Stimulated activated CD8-positive, alpha-beta memory T cell treated with anti-CD3 and anti-CD28 coated beads, Interleukin-7, amount 100 ng/mL, for 48 hours (primary cell): ENCODE data around the gene CDT1.
"Not testable (repeated sequence)": the region's sequence is repeated elsewhere in the genome, so short reads cannot be mapped to it uniquely, and the experiment has no call there.

Experiments used
- DNase-seq, 2 donors: peaks; one replicate each; pipeline ENCODE4 v3.0.0-alpha.2; 2020; ENCODE audit warnings: low read depth in 1 of 2; ENCODE audit errors: extremely low read depth in 1 of 2

CDT1 gene

DNA sequence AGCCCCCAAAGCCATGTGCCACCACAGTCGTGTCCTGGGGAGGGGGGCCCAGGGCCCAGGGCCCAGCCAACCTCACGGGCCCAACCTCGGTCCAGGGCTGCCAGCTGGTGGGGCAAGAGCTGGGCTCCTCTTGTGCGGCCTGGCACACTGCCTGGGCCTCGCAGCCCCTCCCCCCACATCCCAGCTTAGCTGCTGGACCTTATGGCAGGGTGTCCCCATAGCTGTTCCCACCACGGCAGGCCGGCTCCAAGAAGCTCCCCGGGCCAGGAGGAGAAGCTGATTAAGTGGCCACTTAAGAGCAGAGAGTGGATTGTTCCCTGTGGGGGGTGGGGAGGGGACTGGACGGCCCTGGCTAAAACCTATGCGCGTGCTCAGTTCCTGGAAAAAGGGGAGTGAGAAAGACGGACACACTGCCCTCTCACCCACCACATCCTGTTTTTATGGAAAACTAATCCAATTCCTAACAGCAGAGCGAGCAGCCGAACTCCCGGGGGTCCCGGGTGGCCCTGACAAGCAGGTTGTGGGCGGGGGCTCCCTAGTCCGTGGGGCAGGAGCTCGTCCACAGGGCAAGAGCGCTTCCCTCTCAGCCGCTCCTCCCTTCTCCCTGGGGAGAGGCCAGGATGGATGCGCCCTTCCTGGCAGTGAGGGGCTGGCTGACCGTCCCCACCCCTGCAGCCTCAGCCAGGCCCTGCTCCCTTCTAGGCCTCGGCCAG lies 35.4 kb upstream of the CDT1 start:
- DNase-seq: no peak

DNA sequence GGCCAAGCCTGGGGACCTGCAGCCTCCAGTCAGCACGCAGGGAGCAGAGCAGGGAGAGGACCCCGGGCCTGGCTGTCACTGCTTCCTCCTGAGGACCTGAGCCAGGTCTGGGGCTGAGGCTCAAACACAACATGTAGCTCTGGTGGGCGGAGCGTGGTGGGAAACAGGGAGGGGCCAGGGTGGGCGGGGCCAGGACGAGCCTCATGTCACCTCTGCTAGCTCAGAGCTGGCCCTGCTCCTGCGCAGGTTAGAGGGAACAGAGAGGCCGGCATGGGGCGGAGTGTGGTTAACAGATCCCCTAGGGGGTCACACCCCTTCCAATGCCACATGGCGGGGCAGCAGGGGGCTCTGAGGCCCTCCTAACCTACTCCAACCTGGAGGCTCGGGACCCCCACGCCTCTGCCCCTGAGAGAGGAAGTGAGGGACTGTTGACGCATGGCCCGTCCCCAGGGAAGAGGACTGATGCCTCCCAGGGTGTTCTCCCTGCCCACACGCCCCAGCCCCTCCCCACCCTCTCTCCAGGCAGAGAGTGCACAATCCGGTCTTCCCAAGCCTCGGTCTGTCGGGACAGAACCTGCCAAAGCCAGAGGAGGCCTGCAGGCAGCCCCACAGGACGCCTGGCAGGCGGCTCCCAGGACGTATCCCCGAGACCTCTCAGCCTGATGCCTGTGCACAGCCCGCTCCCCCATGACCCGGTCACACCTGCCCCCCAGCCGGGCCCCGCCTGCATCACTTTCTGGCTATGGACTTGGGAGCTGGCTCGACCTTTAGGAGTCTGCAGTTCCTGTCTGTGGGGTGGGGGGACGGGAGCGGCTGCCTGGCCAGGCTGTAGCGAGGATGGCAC lies 33.8 kb upstream of the CDT1 start:
- DNase-seq: no peak

GRCh38 chr16:88770461-88771293 lies 32.9 kb upstream of the CDT1 start:
- peak in 1 of 2 donors; percentile 54 for DNase-seq

GRCh38 chr16:88771294-88771772 lies 32.3 kb upstream of the CDT1 start:
- DNase-seq: no peak

DNA sequence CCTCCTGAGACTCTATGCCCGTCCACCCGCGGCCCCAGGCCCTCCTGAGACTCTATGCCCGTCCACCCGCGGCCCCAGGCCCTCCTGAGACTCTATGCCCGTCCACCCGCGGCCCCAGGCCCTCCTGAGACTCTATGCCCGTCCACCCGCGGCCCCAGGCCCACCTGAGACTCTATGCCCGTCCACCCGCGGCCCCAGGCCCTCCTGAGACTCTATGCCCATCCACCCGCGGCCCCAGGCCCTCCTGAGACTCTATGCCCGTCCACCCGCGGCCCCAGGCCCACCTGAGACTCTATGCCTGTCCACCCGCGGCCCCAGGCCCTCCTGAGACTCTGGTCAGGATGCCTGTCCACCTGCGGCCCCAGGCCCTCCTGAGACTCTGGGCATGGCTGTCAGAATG lies 31.8 kb upstream of the CDT1 start:
- DNase-seq: not testable (repeated sequence)

DNA sequence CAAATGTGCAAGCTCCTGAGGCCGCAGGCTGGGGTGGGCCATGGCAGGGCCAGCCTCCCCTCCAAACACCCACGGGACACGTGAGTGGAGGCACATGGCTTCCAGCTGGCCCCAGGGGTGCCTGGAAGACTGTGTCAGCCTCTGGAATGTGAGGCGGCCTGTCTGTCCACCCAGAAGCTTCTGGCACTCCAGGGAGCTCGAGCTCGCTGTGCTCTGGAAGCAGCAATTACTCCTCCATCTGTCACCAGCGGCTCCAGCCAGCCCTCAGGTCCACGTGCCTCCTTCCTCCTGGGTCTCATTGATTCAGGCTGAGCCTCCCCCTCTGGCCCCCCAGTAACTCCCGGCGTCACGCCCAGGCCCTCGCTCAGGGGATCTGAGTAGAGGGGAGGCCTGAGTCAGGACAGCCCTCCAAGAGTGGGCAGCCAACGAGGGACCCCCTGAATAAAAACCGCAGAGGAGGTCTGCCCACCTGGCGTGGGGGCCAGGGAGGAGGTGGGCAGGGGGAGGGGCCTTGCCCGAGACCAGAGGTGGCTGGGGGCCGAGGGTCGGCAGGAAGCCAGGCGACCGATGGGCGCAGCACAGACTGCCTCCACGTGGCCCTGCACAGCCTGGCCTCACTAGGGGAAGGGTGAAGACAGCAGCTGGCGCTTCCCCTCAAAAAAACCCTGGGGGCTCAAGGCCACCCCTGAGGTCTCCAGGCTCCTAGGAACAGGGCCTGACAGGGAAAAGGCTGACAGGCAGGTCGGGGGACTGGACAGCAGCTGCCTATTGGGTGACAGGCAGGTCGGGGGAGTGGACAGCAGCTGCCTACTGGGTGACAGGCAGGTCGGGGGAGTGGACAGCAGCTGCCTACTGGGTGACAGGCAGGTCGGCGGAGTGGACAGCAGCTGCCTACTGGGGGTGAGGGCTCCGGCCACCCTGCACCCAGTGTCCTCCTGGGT lies 30.4 kb upstream of the CDT1 start:
- DNase-seq: no peak

DNA sequence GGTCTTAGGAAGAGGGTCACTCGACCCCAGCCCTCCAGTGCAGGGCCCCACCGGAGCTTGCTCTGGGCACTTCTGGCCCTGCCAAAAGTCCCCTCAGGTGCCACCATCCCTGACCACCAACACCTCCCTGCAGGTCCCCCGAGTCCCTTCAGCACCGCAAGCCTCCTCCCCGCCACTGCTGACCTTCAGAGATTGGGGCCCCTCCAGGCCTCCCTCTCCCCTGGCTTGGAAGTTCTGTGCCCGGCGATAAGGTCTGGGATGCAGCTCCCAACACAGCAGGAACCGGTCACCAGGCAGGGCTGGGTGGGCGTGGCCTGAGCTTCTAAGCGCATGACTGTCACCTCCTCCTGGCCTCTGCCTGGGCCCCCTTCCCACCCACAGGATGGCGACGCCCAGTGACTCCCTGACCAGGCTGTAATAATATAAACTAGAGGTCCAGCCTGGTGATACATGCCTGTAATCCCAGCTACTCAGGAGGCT lies 29.7 kb upstream of the CDT1 start:
- no peak for DNase-seq

- DNase-seq: no peak
Observed at GRCh38 chr16:88774544-88775393, 28.8 kb upstream of the CDT1 start.

GRCh38 chr16:88775825-88776224 lies 27.8 kb upstream of the CDT1 start:
- no peak for DNase-seq

- DNase-seq: no peak
Observed at GRCh38 chr16:88777471-88778270, 25.9 kb upstream of the CDT1 start.

DNA sequence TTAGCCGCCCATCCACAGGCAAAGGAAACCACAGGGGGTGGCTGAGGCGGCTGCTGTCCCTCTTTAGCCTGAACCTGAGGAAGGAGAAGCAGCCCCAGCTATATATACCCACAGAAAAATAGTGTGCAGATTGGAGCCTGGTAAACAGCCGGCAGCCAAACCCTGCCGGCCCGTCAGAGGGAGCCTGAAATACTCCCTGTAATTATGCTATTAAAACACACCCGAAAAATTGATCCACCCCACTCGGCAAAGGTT lies 25.4 kb upstream of the CDT1 start:
- DNase-seq: no peak

GRCh38 chr16:88778541-88779065 lies 25.0 kb upstream of the CDT1 start:
- no peak for DNase-seq

GRCh38 chr16:88779406-88780141 lies 24.0 kb upstream of the CDT1 start:
- DNase-seq: no peak

DNA sequence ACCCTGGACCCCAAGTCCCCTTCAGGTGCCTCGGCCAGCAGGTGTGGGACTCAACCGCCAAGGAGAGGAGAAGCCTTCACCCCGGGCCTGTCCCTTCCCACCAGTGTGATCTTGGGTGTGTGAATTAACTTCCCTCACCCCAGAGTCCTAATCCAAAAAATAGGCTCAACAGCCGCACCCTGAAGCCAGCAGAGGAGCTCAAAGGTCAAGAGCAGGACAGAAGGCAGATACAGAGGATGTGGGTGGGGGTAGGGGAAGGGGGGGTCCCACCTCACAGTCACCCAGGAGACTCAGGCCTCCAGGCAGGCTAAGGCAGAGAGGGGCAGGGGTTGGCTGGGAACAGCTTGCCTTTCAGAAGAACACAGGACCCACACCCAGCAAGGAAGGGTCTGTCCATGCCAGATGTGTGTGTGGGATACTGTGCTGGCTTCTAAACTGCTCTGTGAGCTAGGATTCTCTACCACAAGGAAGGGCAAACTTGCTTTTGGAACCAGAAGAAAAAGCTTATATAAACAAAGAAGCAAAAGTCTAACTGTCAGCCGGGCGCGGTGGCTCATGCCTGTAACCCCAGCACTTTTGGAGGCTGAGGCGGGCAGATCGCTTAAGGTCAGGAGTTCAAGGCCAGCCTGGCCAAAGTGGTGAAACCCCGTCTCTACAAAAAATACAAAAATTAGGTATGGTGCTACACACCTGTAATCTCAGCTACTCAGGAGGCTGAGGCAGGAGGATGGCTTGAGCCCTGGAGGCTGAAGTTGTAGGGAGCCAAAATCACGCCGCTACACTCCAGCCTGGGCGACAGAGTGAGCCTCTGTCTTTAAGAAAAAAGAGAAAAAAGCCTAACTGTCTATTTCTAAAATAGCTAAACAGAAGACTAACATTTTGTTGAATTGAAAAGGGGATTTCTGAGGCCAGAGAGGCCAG lies 23.2 kb upstream of the CDT1 start:
- DNase-seq: no peak

DNA sequence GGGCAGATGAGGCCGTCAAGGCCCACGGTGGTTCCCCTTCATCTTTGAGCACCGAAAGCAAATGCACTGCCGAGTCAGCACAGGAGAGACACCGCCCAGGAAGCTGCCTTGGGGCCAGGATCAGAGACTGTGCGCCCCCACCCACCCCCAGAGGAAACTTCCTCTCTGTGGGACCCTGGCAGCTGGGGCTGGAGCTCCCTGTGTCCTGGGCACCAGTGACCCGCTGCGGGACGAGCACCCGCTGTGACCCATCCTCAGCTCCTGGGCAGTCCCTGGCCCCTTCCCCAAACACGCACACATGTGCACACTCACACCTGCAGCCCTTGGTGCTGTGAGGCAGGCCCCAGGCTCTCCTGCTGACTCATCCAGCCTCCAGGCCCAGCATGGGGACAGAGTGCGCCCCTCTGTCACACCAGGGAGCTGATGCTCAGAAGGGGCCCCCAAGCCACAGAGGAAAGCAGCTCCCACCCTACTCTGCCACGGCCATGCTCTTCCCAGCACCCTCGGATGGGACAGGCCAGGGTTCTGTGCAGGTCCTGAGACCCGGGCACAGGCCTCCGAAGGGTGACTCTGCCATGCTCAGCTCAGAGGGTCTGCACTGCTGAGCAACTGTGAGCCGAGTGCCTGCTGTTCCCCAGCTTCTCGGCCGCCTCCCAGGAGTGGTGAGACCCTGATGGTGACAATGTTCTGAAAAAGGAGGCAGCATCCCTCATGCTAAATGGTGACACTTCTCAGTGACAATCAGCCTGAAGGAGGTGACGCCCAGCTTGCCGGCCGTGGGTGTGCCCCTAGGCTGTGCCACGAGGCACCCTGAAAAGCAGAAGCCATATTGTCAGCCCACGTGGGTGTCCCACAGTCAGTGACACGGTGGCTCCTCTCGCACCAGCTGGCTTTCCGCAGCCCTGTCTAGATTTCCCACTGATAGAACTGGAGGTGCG lies 22.2 kb upstream of the CDT1 start:
- DNase-seq: peak in 1 of 2 donors; percentile 81
